Choroid plexus epithelial cell (primary cell): Measurements from ENCODE around the gene BSCL2.
A peak's percentile ranks its signal among the peaks of the same experiment; 100 is the strongest.
"Not testable (repeated sequence)": the region's sequence is repeated elsewhere in the genome, so short reads cannot be mapped to it uniquely, and the experiment has no call there.

ENCODE experiments used
- DNase-seq: peaks from one replicate; pipeline ENCODE4 v3.0.0-alpha.2; 2010; ENCODE audit warnings: low read depth
- H3K4me3 ChIP-seq: 2 replicates; pipeline ENCODE4 v1.5.1; 2011; ENCODE audit warnings: low read depth, mild to moderate bottlenecking, control low read depth, low read length, moderate library complexity
- TF ChIP-seq, protein P1 (sequence below): conservative IDR thresholded peaks from 2 replicates; pipeline ENCODE4 v1.5.1; 2011; ENCODE audit warnings: low read depth, mild to moderate bottlenecking, control low read depth, inconsistent platforms, low read length, moderate library complexity

Gene BSCL2

DNA sequence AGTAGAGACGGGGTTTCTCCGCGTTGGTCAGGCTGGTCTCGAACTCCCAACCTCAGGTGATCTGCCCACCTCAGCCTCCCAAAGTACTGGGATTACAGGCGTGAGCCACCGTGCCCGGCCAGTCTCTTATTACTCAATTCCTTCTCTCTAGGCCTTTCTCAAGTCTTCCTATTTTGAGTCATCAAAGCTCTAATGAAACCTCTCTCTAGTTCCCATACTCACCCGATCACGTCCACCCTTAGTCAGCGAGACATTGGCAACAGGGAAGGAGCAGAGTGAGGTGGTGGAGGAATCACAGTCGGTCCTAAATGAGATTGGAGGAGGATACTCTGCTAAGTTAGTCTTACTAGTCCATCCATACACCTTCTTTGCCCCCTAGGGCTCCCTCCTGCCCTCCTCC is 5.0 kb downstream of the BSCL2 start:
- no peak overlapping the region for H3K4me3 ChIP-seq
- TF ChIP-seq, protein P1, sequence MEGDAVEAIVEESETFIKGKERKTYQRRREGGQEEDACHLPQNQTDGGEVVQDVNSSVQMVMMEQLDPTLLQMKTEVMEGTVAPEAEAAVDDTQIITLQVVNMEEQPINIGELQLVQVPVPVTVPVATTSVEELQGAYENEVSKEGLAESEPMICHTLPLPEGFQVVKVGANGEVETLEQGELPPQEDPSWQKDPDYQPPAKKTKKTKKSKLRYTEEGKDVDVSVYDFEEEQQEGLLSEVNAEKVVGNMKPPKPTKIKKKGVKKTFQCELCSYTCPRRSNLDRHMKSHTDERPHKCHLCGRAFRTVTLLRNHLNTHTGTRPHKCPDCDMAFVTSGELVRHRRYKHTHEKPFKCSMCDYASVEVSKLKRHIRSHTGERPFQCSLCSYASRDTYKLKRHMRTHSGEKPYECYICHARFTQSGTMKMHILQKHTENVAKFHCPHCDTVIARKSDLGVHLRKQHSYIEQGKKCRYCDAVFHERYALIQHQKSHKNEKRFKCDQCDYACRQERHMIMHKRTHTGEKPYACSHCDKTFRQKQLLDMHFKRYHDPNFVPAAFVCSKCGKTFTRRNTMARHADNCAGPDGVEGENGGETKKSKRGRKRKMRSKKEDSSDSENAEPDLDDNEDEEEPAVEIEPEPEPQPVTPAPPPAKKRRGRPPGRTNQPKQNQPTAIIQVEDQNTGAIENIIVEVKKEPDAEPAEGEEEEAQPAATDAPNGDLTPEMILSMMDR = no peak
- no peak for DNase-seq

DNA sequence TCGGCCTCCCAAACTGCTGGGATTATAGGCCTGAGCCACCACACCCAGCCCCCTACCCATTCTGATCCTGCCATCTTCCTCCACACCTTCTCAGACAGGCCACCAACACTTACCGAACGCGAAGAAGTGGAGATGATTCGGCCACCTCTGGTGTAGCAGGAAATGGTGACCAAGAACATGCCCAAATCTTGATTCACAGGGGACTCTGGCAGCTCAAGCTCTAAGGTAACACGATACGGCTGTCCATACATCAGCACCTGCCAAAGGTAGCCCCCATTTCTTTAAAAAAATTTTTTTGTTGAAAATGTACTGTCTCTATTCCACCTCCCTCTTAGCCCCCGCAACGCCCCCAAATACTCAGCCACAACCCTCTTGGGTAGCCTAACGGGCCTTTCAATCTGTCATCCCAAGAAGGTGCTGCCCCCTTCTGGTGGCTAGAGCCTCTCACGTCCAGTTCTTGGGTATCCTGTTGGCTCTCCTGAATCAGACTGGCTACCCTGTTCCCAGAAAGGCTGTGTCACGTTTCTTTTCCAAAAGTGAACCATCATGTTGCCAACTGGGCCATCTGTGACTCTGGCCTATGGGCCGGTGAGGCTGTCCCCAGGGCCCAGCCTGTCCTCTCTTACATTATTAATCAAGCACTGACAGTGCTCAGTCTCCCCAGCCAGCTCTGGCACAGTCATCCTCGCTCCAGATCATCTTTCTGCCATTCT is 12.6 kb downstream of the BSCL2 start:
- peak; percentile 90 for DNase-seq
- TF ChIP-seq, protein P1 = peak; percentile 89
- no peak overlapping the region for H3K4me3 ChIP-seq

DNA sequence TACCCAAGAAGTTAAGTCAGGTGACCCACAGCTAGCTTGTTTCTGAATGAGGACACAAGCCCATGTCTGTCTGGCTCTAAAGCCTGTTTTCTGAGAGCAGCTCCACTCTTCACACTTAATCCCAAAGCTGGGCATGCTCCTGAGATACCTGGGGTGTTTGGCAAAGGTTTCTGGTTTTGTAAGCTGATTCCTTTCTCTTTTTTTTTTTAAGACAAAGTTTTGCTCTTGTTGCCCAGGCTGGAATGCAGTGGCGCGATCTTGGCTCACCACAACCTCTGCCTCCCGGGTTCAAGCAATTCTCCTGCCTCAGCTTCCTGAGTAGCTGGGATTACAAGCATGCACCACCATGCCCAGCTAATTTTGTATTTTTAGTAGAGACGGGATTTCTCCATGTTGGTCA is 13.6 kb downstream of the BSCL2 start:
- not testable (repeated sequence) for H3K4me3 ChIP-seq, DNase-seq

DNA sequence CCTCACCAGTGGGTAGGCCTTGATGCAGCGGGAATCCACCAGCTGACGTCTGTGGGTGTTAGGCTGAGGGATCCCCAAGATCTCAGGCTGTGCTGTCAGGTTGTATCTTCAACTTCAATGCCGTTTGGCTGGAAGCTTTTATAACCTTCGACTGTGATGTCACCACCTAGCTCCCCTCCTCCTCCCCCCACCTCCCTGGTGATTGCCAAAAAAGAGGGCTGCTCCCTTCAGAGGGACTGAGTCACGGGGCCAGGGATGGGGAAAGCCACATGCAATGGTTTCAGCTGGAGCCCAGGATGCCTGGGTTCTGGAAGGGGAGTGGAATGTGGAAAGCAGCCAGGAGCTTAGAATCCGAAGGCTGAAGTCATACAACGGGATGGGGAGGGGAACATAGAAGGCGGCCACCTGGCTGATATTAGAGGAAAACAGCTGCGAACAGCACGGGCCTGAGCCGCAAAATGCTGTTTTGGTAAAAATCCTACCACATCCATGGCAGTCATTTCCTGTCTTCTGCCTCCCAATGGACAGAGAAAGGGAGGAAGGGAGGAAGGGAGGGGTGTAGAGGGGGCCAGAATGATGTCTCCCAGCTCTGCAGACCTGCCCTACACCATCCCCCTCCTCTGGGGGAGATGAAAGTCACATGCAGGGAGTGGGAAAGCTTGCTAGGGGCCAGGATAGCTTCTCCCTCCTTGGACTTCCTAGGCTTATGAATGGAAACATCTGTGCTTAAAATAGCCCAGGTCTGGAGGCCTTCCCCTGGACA is 17.6 kb downstream of the BSCL2 start, which contains the start of gene LRRN4CL:
TSS of gene LRRN4CL (minus strand) at position 110 of the 763 bp plus-strand sequence. CDS start 1,022 bp downstream, outside the sequence.
- DNase-seq = peak; percentile 80
- TF ChIP-seq, protein P1 = peak; percentile 4
- H3K4me3 ChIP-seq = no peak within 1 kb of the TSS

DNA sequence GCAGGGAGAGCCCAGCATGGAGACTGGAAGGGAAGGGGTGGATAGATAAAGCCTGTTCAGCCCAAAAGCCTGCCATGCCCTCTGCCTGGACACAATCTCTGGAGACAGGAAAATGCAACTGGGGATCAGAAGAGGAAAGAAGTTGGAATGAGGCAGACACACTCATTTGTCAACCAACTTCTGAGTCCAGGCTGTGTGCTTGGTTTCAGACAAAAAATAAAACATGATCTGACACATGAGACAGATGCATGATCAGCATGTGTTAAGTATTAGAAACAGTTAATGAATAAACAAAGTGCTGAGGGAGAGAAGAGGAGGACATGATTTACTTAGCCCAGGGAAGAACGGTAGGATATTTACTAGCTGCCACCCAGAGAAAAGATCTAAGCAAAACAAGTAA is 18.7 kb downstream of the BSCL2 start:
- peak overlapping the region; percentile 35 for H3K4me3 ChIP-seq
- no peak for DNase-seq

DNA sequence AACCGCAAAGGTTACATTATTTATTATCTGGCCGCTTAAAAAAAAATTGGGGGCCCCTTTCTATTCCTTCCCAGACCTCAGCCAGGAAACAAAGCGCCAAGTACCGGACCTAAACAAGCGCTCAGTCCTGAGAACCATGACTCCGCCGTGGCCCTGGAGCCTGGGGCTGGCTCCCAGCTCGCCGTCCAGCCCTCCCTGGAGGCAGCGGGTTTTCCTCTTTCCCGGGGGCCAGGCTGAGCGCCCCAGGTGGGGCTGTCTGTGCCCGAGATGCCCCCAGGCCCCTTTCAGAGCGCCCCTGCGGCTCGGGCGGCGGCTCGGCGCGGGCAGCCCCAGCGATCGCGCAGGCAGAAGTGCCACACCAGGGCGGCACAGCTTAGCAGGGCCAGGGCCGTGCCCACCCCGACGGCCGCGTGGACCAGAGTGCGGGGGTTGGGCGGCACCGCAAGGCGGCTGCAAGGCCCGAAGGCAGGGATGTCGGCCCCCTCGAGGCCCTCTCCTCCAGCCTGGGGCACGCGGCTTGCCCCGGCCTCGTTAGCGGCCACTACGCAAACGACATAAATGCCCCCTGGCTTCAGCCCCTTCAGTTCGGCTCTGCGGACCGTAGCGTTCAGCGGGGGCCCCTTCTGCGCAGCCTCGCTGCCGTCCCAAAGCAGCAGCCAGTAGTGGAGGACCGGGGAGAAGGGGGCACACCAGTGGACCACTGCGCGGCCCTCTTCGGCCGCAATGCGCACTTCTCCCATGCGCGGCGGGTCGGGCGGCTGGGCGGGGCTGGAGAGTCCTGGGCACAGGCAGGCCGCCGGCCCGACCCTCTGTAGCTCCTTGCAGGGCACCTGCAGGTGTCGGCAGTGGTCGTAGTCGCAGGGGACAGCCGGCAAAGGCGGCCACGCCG is 19.5 kb downstream of the BSCL2 start:
- peak overlapping the region; percentile 35 for H3K4me3 ChIP-seq
- TF ChIP-seq, protein P1 = no peak
- DNase-seq = no peak

More for the DNA sequence above, 18.7 kb downstream of the BSCL2 start:
- TF ChIP-seq, protein P1 = no peak

DNA sequence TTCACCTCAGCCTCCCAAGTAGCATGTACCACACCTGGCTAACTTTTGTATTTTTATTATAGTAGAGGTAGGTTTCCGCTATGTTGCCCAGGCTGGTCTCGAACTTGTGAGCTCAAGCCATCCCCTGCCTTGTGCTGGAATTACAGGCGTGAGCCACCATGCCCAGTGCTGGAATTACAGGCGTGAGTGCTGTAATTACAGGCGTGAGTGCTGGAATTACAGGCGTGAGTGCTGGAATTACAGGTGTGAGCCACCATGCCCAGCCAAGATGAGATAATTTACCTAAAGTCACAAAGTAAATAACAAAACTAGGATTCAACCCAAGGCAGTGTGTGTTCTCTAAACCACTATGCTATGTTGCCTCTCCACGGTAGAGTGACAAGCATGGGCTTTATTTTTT is 24.7 kb downstream of the BSCL2 start:
- no peak for DNase-seq
- TF ChIP-seq, protein P1 = no peak
- H3K4me3 ChIP-seq = no peak overlapping the region
